ENCODE data around the gene NDC1.

DNA sequence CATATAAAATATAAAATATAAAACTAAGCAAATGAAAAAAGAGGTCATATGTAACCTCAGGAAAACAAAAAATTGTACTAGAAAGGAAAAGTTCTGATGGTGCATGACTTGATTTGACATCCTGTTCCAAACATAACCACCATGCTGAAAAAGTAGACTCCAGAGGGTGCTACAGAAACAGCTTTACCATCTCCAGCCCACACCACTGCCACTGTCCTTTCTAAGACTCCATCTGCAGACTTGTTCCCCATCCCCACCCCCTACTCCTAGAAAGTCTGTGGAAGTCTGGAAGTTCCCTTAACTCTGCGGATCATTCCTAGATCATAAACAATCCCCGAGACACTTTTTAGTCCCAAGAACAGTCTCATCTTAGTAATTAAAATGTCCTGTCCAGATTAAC lies 119.7 kb downstream of the NDC1 start:
- no peak for TF ChIP-seq POLR2AphosphoS5 (IDR thresholded peaks at IDR 0.05)
- TF ChIP-seq, protein P1, sequence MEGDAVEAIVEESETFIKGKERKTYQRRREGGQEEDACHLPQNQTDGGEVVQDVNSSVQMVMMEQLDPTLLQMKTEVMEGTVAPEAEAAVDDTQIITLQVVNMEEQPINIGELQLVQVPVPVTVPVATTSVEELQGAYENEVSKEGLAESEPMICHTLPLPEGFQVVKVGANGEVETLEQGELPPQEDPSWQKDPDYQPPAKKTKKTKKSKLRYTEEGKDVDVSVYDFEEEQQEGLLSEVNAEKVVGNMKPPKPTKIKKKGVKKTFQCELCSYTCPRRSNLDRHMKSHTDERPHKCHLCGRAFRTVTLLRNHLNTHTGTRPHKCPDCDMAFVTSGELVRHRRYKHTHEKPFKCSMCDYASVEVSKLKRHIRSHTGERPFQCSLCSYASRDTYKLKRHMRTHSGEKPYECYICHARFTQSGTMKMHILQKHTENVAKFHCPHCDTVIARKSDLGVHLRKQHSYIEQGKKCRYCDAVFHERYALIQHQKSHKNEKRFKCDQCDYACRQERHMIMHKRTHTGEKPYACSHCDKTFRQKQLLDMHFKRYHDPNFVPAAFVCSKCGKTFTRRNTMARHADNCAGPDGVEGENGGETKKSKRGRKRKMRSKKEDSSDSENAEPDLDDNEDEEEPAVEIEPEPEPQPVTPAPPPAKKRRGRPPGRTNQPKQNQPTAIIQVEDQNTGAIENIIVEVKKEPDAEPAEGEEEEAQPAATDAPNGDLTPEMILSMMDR (IDR thresholded peaks at IDR 0.05), result no peak
- no peak for TF ChIP-seq POLR2A (IDR thresholded peaks at IDR 0.05)
- no peak for TF ChIP-seq EP300 (IDR thresholded peaks at IDR 0.05)

All from sigmoid colon (tissue), 4 donors.